WTC11 (cell line): ENCODE results near the gene DHRS2. TPM values are rescaled to one million over a fixed set of nuclear protein-coding genes. Genes with fewer than 3 reads are reported as not detected.

ENCODE experiments used
- ATAC-seq: fragments of 200-7000 bp; cut with Tn5 transposase; 2 replicates; pipeline ENCODE4 v1.10.0; 2021; ENCODE audit warnings: mild to moderate bottlenecking, moderate library complexity
- CTCF ChIA-PET: fragments of 300-600 bp; sonication (Branson Sonifier 250); formaldehyde crosslinking; loops from one replicate; lab custom pipeline; 2021; ENCODE audit warnings: antibody characterized with exemption; lab: Charles Lee
- POLR2A ChIA-PET: fragments of 350-600 bp; sonication (Branson Sonifier 250); formaldehyde crosslinking; loops from one replicate; lab custom pipeline; 2021; ENCODE audit warnings: antibody characterized with exemption; lab: Charles Lee
- DNase-seq: peaks from one replicate; pipeline ENCODE4 v3.0.0; 2021; ENCODE audit warnings: low spot score
- H3K27ac Mint-ChIP-seq: 2 replicates; pipeline ENCODE4 v1.8.0; 2021; ENCODE audit warnings: mixed read lengths
- H3K27me3 Mint-ChIP-seq: 2 replicates; pipeline ENCODE4 v1.8.0; 2021; ENCODE audit warnings: low read depth, mild to moderate bottlenecking, moderate library complexity, mixed read lengths
- H3K36me3 Mint-ChIP-seq: 2 replicates; pipeline ENCODE4 v1.8.0; 2021; ENCODE audit warnings: mixed read lengths
- H3K4me1 Mint-ChIP-seq: 2 replicates; pipeline ENCODE4 v1.8.0; 2022; ENCODE audit warnings: mixed read lengths
- H3K4me3 Mint-ChIP-seq: 2 replicates; pipeline ENCODE4 v1.8.0; 2021; ENCODE audit warnings: mild to moderate bottlenecking, moderate library complexity, mixed read lengths
- H3K9me3 Mint-ChIP-seq: 2 replicates; pipeline ENCODE4 v1.8.0; 2021; ENCODE audit warnings: mixed read lengths
- ELF4 ChIP-seq: sonication (generic); formaldehyde crosslinking; IDR thresholded peaks from 2 replicates; pipeline ENCODE4 v1.8.1; 2022; ENCODE audit warnings: low read depth, mild to moderate bottlenecking, moderate library complexity, missing genetic modification reagents
- HMGA2 ChIP-seq: fragments of 250-450 bp; sonication (Bioruptor Pico); IDR thresholded peaks from 2 replicates; pipeline ENCODE4 v1.4.0; 2021; ENCODE audit warnings: mild to moderate bottlenecking, moderate library complexity
- MXD4 ChIP-seq: fragments of 250-450 bp; sonication (Bioruptor Pico); IDR thresholded peaks from 2 replicates; pipeline ENCODE4 v1.8.0; 2021; ENCODE audit warnings: mild to moderate bottlenecking, moderate library complexity, borderline replicate concordance
- MYBL2 ChIP-seq: sonication (generic); formaldehyde crosslinking; IDR thresholded peaks from 2 replicates; pipeline ENCODE4 v1.8.1; 2023; ENCODE audit warnings: mild to moderate bottlenecking, moderate library complexity, missing genetic modification reagents
- NFE2L1 ChIP-seq: sonication (generic); formaldehyde crosslinking; IDR thresholded peaks from 2 replicates; pipeline ENCODE4 v1.8.1; 2023; ENCODE audit warnings: missing genetic modification reagents
- SP1 ChIP-seq: sonication (generic); formaldehyde crosslinking; conservative IDR thresholded peaks from 2 replicates; pipeline ENCODE4 v1.8.1; 2022; ENCODE audit warnings: missing genetic modification reagents
- TCF7 ChIP-seq: sonication (generic); formaldehyde crosslinking; IDR thresholded peaks from 2 replicates; pipeline ENCODE4 v1.8.0; 2022; ENCODE audit warnings: mild to moderate bottlenecking, low read depth, missing genetic modification reagents, moderate library complexity
- TP53 ChIP-seq: sonication (generic); formaldehyde crosslinking; IDR thresholded peaks from 2 replicates; pipeline ENCODE4 v1.8.1; 2023; ENCODE audit warnings: mild to moderate bottlenecking, missing genetic modification reagents
- ZNF138 ChIP-seq: sonication (generic); formaldehyde crosslinking; conservative IDR thresholded peaks from 2 replicates; pipeline ENCODE4 v1.8.1; 2022; ENCODE audit warnings: mild to moderate bottlenecking, moderate library complexity, missing genetic modification reagents
- total RNA-seq: library from RNA; stranded (reverse); gene quantifications from 3 replicates; pipeline ENCODE4 v1.2.3, GENCODE V29; 2021
- TF ChIP-seq, protein P1 (sequence below): sonication (generic); formaldehyde crosslinking; IDR thresholded peaks from 2 replicates; pipeline ENCODE4 v1.8.1; 2023; ENCODE audit warnings: mild to moderate bottlenecking, missing genetic modification reagents
- TF ChIP-seq, protein P2 (sequence below): fragments of 250-450 bp; sonication (Bioruptor Pico); IDR thresholded peaks from 2 replicates; pipeline ENCODE4 v2.1.2; 2022; ENCODE audit warnings: mild to moderate bottlenecking, moderate library complexity
- TF ChIP-seq, protein P3 (sequence below): sonication (generic); formaldehyde crosslinking; IDR thresholded peaks from 2 replicates; pipeline ENCODE4 v1.8.0; 2022; ENCODE audit warnings: mild to moderate bottlenecking, missing genetic modification reagents
- TF ChIP-seq, protein P4 (sequence below): sonication (generic); formaldehyde crosslinking; IDR thresholded peaks from 2 replicates; pipeline ENCODE4 v1.8.1; 2022; ENCODE audit warnings: missing genetic modification reagents, borderline replicate concordance
- TF ChIP-seq, protein P5 (sequence below): sonication (generic); formaldehyde crosslinking; IDR thresholded peaks from 2 replicates; pipeline ENCODE4 v1.8.1; 2022; ENCODE audit warnings: low read depth, mild to moderate bottlenecking, moderate library complexity, missing genetic modification reagents, borderline replicate concordance
- TF ChIP-seq, protein P6 (sequence below): fragments of 250-450 bp; sonication (Bioruptor Pico); IDR thresholded peaks from 2 replicates; pipeline ENCODE4 v1.8.0; 2021; ENCODE audit warnings: mild to moderate bottlenecking
- TF ChIP-seq, protein P7 (sequence below): sonication (generic); formaldehyde crosslinking; IDR thresholded peaks from 2 replicates; pipeline ENCODE4 v1.8.0; 2023; ENCODE audit warnings: missing genetic modification reagents, mild to moderate bottlenecking, borderline replicate concordance
- TF ChIP-seq, protein P8 (sequence below): sonication (generic); formaldehyde crosslinking; IDR thresholded peaks from 2 replicates; pipeline ENCODE4 v1.8.0; 2022; ENCODE audit warnings: mild to moderate bottlenecking, missing genetic modification reagents
- TF ChIP-seq, protein P9 (sequence below): sonication (generic); formaldehyde crosslinking; IDR thresholded peaks from 2 replicates; pipeline ENCODE4 v1.8.1; 2022; ENCODE audit warnings: mild to moderate bottlenecking, moderate library complexity, missing genetic modification reagents
- TF ChIP-seq, protein P10 (sequence below): sonication (generic); formaldehyde crosslinking; IDR thresholded peaks from 2 replicates; pipeline ENCODE4 v1.8.1; 2023; ENCODE audit warnings: mild to moderate bottlenecking, moderate library complexity, missing genetic modification reagents

The DHRS2 gene
- total RNA-seq, 1 experiment from 2014 or later: 4.5 TPM

DNA sequence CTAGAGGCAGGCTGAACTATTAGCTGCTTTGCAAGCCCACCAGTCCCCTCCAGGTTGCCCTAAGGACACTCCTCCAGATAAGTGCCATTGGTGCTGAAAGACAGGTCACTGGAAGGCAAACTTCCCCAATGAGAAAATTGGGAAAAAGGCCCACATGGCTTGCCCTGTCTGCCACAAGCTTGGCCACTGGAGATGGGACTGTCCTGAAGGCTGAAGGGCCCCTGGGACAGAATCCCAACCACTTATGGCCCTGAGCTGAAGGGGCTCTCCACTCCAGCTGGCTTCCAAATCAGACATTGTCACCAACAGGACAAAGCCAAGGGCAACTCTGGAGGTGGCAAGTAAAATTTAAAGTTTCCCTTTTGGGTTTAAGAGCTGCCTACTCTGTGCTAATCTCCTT is 12.2 kb upstream of the DHRS2 start:
- no peak overlapping the region for H3K4me3 Mint-ChIP-seq
- H3K4me1 Mint-ChIP-seq: no peaks in the 10 kb centered on the region
- DNase-seq (no peak), ATAC-seq (no peak)
- CTCF ChIA-PET: no interaction called here
- no peak overlapping the region for H3K27ac Mint-ChIP-seq
- POLR2A ChIA-PET: no interaction called here
- H3K36me3 Mint-ChIP-seq: peaks cover 26% of the 10 kb centered on the region
- TF ChIP-seq, protein P1, sequence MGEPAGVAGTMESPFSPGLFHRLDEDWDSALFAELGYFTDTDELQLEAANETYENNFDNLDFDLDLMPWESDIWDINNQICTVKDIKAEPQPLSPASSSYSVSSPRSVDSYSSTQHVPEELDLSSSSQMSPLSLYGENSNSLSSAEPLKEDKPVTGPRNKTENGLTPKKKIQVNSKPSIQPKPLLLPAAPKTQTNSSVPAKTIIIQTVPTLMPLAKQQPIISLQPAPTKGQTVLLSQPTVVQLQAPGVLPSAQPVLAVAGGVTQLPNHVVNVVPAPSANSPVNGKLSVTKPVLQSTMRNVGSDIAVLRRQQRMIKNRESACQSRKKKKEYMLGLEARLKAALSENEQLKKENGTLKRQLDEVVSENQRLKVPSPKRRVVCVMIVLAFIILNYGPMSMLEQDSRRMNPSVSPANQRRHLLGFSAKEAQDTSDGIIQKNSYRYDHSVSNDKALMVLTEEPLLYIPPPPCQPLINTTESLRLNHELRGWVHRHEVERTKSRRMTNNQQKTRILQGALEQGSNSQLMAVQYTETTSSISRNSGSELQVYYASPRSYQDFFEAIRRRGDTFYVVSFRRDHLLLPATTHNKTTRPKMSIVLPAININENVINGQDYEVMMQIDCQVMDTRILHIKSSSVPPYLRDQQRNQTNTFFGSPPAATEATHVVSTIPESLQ: no peak
- no peak for TF ChIP-seq TCF7 (CRISPR knock-in tag)
- TF ChIP-seq MYBL2 (CRISPR knock-in tag): no peak
- TF ChIP-seq, protein P2, sequence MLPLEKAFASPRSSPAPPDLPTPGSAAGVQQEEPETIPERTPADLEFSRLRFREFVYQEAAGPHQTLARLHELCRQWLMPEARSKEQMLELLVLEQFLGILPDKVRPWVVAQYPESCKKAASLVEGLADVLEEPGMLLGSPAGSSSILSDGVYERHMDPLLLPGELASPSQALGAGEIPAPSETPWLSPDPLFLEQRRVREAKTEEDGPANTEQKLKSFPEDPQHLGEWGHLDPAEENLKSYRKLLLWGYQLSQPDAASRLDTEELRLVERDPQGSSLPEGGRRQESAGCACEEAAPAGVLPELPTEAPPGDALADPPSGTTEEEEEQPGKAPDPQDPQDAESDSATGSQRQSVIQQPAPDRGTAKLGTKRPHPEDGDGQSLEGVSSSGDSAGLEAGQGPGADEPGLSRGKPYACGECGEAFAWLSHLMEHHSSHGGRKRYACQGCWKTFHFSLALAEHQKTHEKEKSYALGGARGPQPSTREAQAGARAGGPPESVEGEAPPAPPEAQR (CRISPR knock-in tag): no peak
- TF ChIP-seq NFE2L1: no peak
- TF ChIP-seq ELF4 (CRISPR knock-in tag): no peak
- no peak for TF ChIP-seq TP53 (CRISPR knock-in tag)
- TF ChIP-seq, protein P3, sequence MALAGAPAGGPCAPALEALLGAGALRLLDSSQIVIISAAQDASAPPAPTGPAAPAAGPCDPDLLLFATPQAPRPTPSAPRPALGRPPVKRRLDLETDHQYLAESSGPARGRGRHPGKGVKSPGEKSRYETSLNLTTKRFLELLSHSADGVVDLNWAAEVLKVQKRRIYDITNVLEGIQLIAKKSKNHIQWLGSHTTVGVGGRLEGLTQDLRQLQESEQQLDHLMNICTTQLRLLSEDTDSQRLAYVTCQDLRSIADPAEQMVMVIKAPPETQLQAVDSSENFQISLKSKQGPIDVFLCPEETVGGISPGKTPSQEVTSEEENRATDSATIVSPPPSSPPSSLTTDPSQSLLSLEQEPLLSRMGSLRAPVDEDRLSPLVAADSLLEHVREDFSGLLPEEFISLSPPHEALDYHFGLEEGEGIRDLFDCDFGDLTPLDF (CRISPR knock-in tag): no peak
- TF ChIP-seq, protein P4, sequence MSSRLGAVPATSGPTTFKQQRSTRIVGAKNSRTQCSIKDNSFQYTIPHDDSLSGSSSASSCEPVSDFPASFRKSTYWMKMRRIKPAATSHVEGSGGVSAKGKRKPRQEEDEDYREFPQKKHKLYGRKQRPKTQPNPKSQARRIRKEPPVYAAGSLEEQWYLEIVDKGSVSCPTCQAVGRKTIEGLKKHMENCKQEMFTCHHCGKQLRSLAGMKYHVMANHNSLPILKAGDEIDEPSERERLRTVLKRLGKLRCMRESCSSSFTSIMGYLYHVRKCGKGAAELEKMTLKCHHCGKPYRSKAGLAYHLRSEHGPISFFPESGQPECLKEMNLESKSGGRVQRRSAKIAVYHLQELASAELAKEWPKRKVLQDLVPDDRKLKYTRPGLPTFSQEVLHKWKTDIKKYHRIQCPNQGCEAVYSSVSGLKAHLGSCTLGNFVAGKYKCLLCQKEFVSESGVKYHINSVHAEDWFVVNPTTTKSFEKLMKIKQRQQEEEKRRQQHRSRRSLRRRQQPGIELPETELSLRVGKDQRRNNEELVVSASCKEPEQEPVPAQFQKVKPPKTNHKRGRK: no peak
- TF ChIP-seq, protein P5, sequence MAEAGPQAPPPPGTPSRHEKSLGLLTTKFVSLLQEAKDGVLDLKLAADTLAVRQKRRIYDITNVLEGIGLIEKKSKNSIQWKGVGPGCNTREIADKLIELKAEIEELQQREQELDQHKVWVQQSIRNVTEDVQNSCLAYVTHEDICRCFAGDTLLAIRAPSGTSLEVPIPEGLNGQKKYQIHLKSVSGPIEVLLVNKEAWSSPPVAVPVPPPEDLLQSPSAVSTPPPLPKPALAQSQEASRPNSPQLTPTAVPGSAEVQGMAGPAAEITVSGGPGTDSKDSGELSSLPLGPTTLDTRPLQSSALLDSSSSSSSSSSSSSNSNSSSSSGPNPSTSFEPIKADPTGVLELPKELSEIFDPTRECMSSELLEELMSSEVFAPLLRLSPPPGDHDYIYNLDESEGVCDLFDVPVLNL: no peak
- TF ChIP-seq MXD4 (CRISPR knock-in tag): no peak
- TF ChIP-seq, protein P6, sequence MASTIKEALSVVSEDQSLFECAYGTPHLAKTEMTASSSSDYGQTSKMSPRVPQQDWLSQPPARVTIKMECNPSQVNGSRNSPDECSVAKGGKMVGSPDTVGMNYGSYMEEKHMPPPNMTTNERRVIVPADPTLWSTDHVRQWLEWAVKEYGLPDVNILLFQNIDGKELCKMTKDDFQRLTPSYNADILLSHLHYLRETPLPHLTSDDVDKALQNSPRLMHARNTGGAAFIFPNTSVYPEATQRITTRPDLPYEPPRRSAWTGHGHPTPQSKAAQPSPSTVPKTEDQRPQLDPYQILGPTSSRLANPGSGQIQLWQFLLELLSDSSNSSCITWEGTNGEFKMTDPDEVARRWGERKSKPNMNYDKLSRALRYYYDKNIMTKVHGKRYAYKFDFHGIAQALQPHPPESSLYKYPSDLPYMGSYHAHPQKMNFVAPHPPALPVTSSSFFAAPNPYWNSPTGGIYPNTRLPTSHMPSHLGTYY: no peak
- TF ChIP-seq HMGA2 (CRISPR knock-in tag): no peak
- TF ChIP-seq, protein P7, sequence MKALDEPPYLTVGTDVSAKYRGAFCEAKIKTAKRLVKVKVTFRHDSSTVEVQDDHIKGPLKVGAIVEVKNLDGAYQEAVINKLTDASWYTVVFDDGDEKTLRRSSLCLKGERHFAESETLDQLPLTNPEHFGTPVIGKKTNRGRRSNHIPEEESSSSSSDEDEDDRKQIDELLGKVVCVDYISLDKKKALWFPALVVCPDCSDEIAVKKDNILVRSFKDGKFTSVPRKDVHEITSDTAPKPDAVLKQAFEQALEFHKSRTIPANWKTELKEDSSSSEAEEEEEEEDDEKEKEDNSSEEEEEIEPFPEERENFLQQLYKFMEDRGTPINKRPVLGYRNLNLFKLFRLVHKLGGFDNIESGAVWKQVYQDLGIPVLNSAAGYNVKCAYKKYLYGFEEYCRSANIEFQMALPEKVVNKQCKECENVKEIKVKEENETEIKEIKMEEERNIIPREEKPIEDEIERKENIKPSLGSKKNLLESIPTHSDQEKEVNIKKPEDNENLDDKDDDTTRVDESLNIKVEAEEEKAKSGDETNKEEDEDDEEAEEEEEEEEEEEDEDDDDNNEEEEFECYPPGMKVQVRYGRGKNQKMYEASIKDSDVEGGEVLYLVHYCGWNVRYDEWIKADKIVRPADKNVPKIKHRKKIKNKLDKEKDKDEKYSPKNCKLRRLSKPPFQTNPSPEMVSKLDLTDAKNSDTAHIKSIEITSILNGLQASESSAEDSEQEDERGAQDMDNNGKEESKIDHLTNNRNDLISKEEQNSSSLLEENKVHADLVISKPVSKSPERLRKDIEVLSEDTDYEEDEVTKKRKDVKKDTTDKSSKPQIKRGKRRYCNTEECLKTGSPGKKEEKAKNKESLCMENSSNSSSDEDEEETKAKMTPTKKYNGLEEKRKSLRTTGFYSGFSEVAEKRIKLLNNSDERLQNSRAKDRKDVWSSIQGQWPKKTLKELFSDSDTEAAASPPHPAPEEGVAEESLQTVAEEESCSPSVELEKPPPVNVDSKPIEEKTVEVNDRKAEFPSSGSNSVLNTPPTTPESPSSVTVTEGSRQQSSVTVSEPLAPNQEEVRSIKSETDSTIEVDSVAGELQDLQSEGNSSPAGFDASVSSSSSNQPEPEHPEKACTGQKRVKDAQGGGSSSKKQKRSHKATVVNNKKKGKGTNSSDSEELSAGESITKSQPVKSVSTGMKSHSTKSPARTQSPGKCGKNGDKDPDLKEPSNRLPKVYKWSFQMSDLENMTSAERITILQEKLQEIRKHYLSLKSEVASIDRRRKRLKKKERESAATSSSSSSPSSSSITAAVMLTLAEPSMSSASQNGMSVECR: no peak
- TF ChIP-seq, protein P8, sequence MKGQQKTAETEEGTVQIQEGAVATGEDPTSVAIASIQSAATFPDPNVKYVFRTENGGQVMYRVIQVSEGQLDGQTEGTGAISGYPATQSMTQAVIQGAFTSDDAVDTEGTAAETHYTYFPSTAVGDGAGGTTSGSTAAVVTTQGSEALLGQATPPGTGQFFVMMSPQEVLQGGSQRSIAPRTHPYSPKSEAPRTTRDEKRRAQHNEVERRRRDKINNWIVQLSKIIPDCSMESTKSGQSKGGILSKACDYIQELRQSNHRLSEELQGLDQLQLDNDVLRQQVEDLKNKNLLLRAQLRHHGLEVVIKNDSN (CRISPR knock-in tag): no peak
- TF ChIP-seq ZNF138 (CRISPR knock-in tag): no peak
- TF ChIP-seq, protein P9, sequence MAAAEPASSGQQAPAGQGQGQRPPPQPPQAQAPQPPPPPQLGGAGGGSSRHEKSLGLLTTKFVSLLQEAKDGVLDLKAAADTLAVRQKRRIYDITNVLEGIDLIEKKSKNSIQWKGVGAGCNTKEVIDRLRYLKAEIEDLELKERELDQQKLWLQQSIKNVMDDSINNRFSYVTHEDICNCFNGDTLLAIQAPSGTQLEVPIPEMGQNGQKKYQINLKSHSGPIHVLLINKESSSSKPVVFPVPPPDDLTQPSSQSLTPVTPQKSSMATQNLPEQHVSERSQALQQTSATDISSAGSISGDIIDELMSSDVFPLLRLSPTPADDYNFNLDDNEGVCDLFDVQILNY: no peak
- no peak for TF ChIP-seq SP1 (CRISPR knock-in tag)
- TF ChIP-seq, protein P10, sequence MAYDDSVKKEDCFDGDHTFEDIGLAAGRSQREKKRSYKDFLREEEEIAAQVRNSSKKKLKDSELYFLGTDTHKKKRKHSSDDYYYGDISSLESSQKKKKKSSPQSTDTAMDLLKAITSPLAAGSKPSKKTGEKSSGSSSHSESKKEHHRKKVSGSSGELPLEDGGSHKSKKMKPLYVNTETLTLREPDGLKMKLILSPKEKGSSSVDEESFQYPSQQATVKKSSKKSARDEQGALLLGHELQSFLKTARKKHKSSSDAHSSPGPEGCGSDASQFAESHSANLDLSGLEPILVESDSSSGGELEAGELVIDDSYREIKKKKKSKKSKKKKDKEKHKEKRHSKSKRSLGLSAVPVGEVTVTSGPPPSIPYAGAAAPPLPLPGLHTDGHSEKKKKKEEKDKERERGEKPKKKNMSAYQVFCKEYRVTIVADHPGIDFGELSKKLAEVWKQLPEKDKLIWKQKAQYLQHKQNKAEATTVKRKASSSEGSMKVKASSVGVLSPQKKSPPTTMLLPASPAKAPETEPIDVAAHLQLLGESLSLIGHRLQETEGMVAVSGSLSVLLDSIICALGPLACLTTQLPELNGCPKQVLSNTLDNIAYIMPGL (CRISPR knock-in tag): no peak
- peaks cover 44% of the 10 kb centered on the region for H3K27me3 Mint-ChIP-seq
- H3K9me3 Mint-ChIP-seq: peaks cover 83% of the 10 kb centered on the region
